HG03439 (cell line): Measurements from ENCODE around the gene MAD1L1.

ENCODE experiments used
- ATAC-seq: cut with Tn5 transposase; IDR thresholded peaks from one replicate; pipeline ENCODE4 v1.9.1; 2021; ENCODE audit warnings: mild to moderate bottlenecking, moderate library complexity; ENCODE audit not compliant: unreplicated experiment

MAD1L1 gene

GRCh38 chr7:1919539-1920265 is 313.0 kb downstream of the MAD1L1 start:
- no peak for ATAC-seq

GRCh38 chr7:1918881-1919525 is 313.7 kb downstream of the MAD1L1 start:
- no peak for ATAC-seq

DNA sequence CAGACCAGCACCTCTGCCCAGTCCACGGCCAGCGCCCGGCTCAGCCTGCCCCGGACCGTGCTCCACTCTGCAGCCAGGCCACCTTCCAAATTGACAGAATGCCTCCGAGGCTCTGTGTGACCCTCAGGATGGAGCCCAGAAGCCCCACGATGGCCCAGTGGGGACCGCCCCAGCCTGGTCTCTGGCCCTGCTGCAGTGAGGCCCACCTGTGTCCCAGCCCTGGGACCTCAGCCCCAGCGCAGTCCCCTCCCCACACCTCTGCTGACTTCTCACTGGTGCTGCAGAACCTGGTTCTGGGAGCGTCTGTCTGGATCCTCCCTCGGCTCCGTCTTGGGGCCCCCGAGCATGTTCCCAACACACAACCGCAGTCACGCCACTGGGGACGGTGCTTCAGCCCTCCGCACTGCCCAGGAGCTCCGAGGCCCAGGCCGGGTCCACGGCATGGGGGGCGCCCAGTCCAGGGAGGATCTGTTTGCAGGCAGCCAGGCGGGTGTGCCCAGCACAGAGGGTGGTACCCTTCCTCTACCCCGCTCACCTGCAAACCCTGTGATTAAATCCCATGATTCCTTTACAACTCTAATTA is 314.6 kb downstream of the MAD1L1 start:
- ATAC-seq, result no peak

GRCh38 chr7:1917221-1918062 is 315.3 kb downstream of the MAD1L1 start:
- ATAC-seq, result no peak

- no peak for ATAC-seq
Measured at GRCh38 chr7:1916601-1916970, 316.2 kb downstream of the MAD1L1 start.

DNA sequence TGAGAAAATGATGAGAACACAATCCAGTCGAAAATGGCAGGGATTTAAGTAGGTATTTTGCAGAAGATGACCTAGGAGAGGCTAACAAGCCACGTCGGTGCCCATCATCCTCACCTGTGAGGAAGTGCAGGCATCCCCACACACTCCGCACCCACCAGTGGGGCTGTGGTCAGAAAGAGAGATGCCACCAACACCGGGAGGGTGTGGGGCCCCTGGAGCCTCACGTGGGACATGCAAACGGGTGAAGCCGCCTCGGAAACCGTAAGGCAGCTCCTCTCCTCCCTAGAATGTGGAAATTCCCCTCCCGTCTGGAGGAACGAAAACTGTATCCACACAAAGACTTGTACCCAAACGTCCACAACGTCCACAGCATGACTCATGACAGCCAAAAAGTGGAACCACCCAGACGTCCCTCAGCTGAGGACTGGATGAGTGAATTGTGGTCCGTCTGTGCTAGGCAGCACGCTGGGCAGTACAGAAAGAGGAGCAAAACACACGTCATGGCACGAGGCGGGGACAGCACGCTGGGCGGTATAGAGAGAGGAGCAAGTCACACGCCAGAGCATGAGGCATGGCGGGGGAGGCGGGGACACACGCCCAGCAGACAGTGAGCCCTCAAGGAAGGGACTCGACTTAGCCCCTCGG is 316.7 kb downstream of the MAD1L1 start:
- ATAC-seq, result no peak

GRCh38 chr7:1915326-1915725 is 317.4 kb downstream of the MAD1L1 start:
- ATAC-seq, result no peak

DNA sequence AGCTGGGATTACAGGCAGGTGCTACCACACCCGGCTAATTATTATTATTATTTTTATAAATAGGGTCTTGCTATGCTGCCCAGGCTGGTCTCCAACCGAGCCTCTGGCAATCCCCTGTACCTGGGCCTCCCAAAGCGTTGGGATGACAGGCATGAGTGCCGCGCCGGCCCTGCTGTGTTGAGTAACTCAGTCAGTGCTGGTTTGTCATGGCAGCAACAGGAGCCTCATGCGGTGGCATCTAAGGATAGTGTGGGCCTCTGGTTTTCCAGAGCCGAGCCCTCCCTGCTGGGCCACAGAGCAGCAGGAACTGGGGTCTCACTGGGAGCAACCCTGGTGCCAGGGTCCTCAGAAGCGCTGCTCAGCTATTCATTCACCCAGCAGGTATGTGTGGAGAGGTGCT is 318.0 kb downstream of the MAD1L1 start:
- no peak for ATAC-seq

GRCh38 chr7:1914321-1914720 is 318.4 kb downstream of the MAD1L1 start:
- no peak for ATAC-seq

DNA sequence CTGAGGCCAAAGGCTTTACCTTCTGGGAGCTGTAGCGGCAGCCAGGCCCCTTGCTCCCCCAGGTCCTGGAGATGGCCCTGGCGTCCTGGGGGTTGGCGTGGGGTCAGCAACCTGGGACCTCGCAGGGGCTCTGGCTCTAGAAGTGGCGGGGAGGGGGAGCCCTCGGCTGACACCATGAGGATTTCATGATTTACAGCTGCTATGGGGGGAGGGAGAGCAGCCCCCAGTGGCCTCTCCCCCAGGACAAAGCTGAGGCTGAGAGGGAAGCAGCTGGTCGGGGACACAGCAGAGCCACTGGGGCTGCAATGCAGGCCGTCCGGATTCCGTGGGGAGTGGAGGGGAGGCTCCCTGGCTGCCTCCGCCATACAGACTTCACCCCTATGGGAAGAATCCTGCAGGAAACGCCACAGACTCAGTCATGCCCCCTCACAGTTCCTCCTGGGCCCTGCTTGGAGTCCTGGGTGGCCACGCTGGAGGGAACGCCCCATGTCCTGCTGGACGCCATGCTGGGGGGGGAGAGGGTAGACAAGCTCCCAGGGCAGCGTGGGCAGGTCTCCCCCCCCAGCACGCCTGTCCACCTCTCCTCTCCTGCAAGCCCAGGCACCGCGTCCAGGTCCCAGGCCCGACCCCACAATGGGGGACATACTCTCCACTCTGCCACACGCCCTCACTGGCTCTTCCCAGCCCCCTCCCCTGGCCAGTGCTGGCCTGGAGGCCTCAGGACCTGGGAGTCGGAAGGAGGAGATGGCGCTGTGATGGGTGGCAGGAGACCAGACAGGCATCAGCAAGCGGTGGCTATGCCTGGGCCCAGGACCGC is 319.1 kb downstream of the MAD1L1 start:
- ATAC-seq, result no peak

- ATAC-seq, result no peak
Measured at GRCh38 chr7:1912593-1913465, 319.9 kb downstream of the MAD1L1 start.

- ATAC-seq, result no peak
Measured at GRCh38 chr7:1911571-1911970, 321.2 kb downstream of the MAD1L1 start.

DNA sequence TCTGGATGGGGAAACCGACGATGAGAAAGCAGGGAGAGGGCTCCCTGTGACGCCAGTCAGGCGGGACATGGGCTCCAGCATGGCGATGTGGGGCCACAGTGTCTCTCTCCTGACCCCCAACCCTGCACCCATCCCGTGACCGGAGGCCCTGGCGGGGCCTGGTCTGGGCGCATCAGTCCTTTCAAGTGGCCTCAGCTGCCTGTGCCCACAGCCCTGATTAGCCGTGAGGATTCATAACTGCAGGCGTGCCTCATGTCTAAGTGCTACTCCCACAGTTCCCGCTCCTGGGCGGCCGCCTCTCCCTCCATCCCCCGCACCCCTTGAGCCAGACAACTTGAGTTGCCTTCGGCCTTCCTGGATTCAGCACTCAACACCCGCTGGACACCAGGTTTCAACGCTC is 321.9 kb downstream of the MAD1L1 start:
- ATAC-seq, result no peak

DNA sequence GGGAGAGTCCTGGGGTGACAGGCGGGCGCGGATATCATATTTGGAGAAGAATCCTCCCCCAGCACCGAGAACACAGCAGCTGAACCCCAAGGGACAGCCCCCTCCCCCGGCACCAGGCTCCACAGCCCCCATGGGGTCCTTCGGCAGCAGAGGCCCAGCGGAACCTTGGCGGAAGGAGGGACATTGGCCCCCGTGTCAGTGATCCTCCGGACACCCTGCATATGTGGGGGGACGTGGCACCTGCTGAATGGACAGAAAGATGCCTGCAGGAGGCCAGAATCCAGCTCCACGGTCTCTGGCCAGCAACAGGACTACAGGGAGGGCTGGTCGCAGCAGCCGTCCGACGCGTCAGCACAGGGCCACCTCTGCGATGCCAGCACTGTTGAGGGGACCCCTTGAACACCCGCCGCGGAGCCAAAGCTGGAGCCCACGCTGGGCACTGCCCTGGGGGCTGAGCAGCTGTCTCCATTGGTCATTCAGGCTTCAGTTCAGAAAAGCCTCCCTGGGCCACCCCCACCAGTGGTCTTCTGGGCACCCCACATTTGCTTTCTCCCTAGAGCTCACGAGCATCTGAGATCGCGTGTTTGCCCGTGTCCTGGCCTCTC is 322.6 kb downstream of the MAD1L1 start:
- no peak for ATAC-seq

GRCh38 chr7:1909476-1909875 is 323.3 kb downstream of the MAD1L1 start:
- ATAC-seq, result no peak

DNA sequence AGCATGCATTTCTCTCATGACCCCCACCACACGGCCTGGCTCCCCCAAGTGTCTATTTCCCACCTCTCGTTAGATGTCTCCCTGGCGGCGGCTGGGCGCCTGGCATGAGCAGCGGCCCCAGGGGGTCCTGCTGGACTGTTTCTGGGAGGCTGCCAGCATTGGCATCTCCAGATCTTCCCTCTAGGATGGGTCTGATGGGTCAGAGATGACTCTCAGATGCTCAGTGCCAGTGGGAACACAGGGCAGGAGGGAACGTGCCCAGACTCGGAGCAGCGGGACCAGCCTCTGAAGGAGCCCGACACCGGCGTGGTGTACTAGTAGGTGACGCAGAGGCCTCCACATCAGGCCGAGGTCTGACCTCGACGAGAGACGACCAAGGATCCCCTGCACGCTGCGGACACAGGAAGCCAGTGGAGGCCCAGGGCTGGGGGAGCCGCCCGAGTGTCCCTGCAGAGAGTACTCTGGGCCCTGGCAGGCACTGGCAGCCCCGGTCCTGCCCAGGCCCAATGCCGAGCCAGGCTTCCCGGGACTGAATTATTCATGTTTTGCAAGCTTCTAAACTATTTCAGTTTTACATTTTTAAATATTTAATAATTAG is 323.8 kb downstream of the MAD1L1 start:
- no peak for ATAC-seq

GRCh38 chr7:1907751-1908365 is 324.9 kb downstream of the MAD1L1 start:
- no peak for ATAC-seq
